OCI-LY1 (cell line): ENCODE data around the gene PTPDC1.

ENCODE experiments used
- H2AFZ ChIP-seq: fragments of 200-600 bp; sonication (generic), shearing (Covaris generic); 2 replicates; pipeline ENCODE4 v1.6.0; 2014; ENCODE audit warnings: antibody characterized with exemption, mild to moderate bottlenecking, low read length
- H3F3A ChIP-seq: fragments of 200-600 bp; sonication (generic), shearing (Covaris generic); 2 replicates; pipeline ENCODE4 v1.6.0; 2014; ENCODE audit warnings: mild to moderate bottlenecking, antibody characterized with exemption, low read length, moderate library complexity; ENCODE audit not compliant: insufficient read depth
- H3K27ac ChIP-seq: fragments of 200-600 bp; sonication (generic); 2 replicates; pipeline ENCODE4 v1.5.1; 2014; ENCODE audit warnings: low read length, mixed run types, mild to moderate bottlenecking, low read depth; ENCODE audit not compliant: poor library complexity, severe bottlenecking
- H3K27me3 ChIP-seq: fragments of 200-600 bp; sonication (generic); 2 replicates; pipeline ENCODE4 v1.6.0; 2014; ENCODE audit warnings: antibody characterized with exemption, mild to moderate bottlenecking, low read length, moderate library complexity; ENCODE audit not compliant: insufficient read depth
- H3K36me3 ChIP-seq: fragments of 200-600 bp; sonication (generic); 2 replicates; pipeline ENCODE4 v1.6.1; 2014; ENCODE audit warnings: mild to moderate bottlenecking, antibody characterized with exemption, low read length, moderate library complexity, mixed read lengths; ENCODE audit not compliant: insufficient read depth
- H3K4me1 ChIP-seq: fragments of 200-600 bp; sonication (generic); 2 replicates; pipeline ENCODE4 v1.5.1; 2014; ENCODE audit warnings: mild to moderate bottlenecking, low read length, moderate library complexity; ENCODE audit not compliant: insufficient read depth, severe bottlenecking
- H3K4me2 ChIP-seq: fragments of 200-600 bp; sonication (generic), shearing (Covaris generic); 2 replicates; pipeline ENCODE4 v1.6.1; 2014; ENCODE audit warnings: low read length
- H3K4me3 ChIP-seq: fragments of 200-600 bp; sonication (generic); 2 replicates; pipeline ENCODE4 v1.5.1; 2014; ENCODE audit warnings: low read length, low read depth, mild to moderate bottlenecking, mixed read lengths; ENCODE audit not compliant: poor library complexity, severe bottlenecking
- H3K79me2 ChIP-seq: fragments of 200-600 bp; shearing (Covaris generic); 2 replicates; pipeline ENCODE4 v1.6.1; 2016; ENCODE audit warnings: mixed run types, low read length, mixed read lengths; ENCODE audit not compliant: insufficient read depth
- H3K9ac ChIP-seq: fragments of 200-600 bp; sonication (generic), shearing (Covaris generic); 2 replicates; pipeline ENCODE4 v1.6.1; 2014; ENCODE audit warnings: mild to moderate bottlenecking, low read length, mixed read lengths
- H3K9me2 ChIP-seq: fragments of 200-600 bp; sonication (generic), shearing (Covaris generic); 2 replicates; pipeline ENCODE4 v1.6.1; 2014; ENCODE audit warnings: low read depth, mild to moderate bottlenecking, low read length, mixed read lengths
- H3K9me3 ChIP-seq: fragments of 200-600 bp; shearing (Covaris generic); 2 replicates; pipeline ENCODE4 v1.6.1; 2014; ENCODE audit warnings: low read length, mixed read lengths
- H4K20me1 ChIP-seq: fragments of 200-600 bp; sonication (generic), shearing (Covaris generic); 2 replicates; pipeline ENCODE4 v1.6.0; 2016; ENCODE audit warnings: mild to moderate bottlenecking, low read length; ENCODE audit not compliant: insufficient read depth
- CTCF ChIP-seq: fragments of 200-600 bp; sonication (generic), shearing (Covaris generic); IDR thresholded peaks from 2 replicates; pipeline ENCODE4 v1.5.1; 2017; ENCODE audit warnings: mild to moderate bottlenecking, antibody characterized with exemption, low read length, moderate library complexity, mixed read lengths
- EZH2 ChIP-seq: fragments of 200-600 bp; sonication (generic), shearing (Covaris generic); IDR thresholded peaks from 2 replicates; pipeline ENCODE4 v1.8.0; 2017; ENCODE audit warnings: borderline replicate concordance, mixed run types, mild to moderate bottlenecking, antibody characterized with exemption, low read length, moderate library complexity, mixed read lengths

The PTPDC1 gene

GRCh38 chr9:94084314-94084713, at the start of gene PTPDC1:
PTPDC1 (plus strand) TSS chr9:94084464; CDS start chr9:94084531, 67 bp downstream.
- no peak within 1 kb of the TSS for H3K4me3 ChIP-seq
- H3K4me1 ChIP-seq = no peaks in the 10 kb centered on the region
- no peaks in the 10 kb centered on the region for H3K27me3 ChIP-seq
- H2AFZ ChIP-seq = no peak within 1 kb of the TSS
- H3K36me3 ChIP-seq = no peaks in the 10 kb centered on the region
- no peaks in the 10 kb centered on the region for H3F3A ChIP-seq
- H3K9ac ChIP-seq = no peak within 1 kb of the TSS
- TF ChIP-seq CTCF (no peak), EZH2 (no peak)
- no peaks in the 10 kb centered on the region for H3K9me3 ChIP-seq
- no peaks in the 10 kb centered on the region for H4K20me1 ChIP-seq
- no peaks in the 10 kb centered on the region for H3K79me2 ChIP-seq
- no peak within 1 kb of the TSS for H3K4me2 ChIP-seq
- H3K27ac ChIP-seq = no peak within 1 kb of the TSS
- no peaks in the 10 kb centered on the region for H3K9me2 ChIP-seq

- no peaks in the 10 kb centered on the region for H3K79me2 ChIP-seq
- no peak overlapping the region for H3K27ac ChIP-seq
- H3K4me2 ChIP-seq = no peak overlapping the region
- H4K20me1 ChIP-seq = no peaks in the 10 kb centered on the region
- no peak overlapping the region for H3K9ac ChIP-seq
- no peaks in the 10 kb centered on the region for H3K36me3 ChIP-seq
- H3K9me2 ChIP-seq = no peaks in the 10 kb centered on the region
- no peak overlapping the region for H3K4me3 ChIP-seq
- 0 out of 2 replicates have a peak, but pooled peaks cover 3% of the 10 kb centered on the region for H3K27me3 ChIP-seq
- no peak overlapping the region for H2AFZ ChIP-seq
- no peaks in the 10 kb centered on the region for H3F3A ChIP-seq
- H3K4me1 ChIP-seq = peaks cover 14% of the 10 kb centered on the region
- no peak for TF ChIP-seq EZH2
- TF ChIP-seq CTCF = no peak
- H3K9me3 ChIP-seq = no peaks in the 10 kb centered on the region
Observed at GRCh38 chr9:94034511-94034910, 49.8 kb upstream of the PTPDC1 start.

- Histone ChIP-seq H3K9ac (no peak overlapping the region), H3K9me2 (no peaks in the 10 kb centered on the region), H3F3A (no peaks in the 10 kb centered on the region), H3K27me3 (no peaks in the 10 kb centered on the region), H4K20me1 (no peaks in the 10 kb centered on the region), H3K4me2 (no peak overlapping the region), H3K9me3 (no peaks in the 10 kb centered on the region), H3K4me3 (no peak overlapping the region), H3K4me1 (no peaks in the 10 kb centered on the region), H3K79me2 (no peaks in the 10 kb centered on the region), H3K27ac (no peak overlapping the region), H3K36me3 (no peaks in the 10 kb centered on the region), H2AFZ (no peak overlapping the region)
- TF ChIP-seq CTCF = no peak
- TF ChIP-seq EZH2 = no peak
Observed at GRCh38 chr9:94039786-94040185, 44.5 kb upstream of the PTPDC1 start.
